Erythroblast (primary cell): ENCODE measurements around the gene MCOLN2.

ENCODE experiments used
- GATA1 ChIP-seq: IDR thresholded peaks from 2 replicates; pipeline ENCODE4 v1.6.1; 2011; ENCODE audit warnings: low read depth, mild to moderate bottlenecking, control low read depth, low read length, moderate library complexity
- POLR2A ChIP-seq: IDR thresholded peaks from 2 replicates; pipeline ENCODE4 v1.6.1; 2011; ENCODE audit warnings: mild to moderate bottlenecking, low read length

DNA sequence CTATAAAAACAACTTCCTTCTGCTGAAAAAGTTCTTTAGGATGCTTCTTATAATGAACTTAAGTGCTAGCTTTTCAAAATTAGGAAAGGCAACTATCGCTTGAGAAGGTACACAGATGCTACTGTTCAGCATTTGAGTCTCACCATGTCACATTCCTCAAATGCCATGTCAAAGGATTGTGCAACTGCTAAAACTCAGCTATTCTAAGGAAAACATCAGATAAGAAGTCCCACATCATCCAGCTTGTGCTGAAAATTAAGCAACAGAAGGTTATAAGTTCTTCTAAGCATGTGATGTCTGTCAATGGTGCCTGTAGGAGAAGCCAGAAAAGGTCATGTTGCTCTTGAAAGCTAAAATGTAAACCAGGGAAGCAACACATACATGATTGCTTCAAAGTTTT lies 36.5 kb downstream of the MCOLN2 start:
- TF ChIP-seq GATA1 = no peak
- no peak for TF ChIP-seq POLR2A
